Stimulated activated CD4-positive, alpha-beta T cell treated with anti-CD3 and anti-CD28 coated beads, Interleukin-4, amount 100 ng/mL, for 24 hours (primary cell): ENCODE data around the gene MEST.
"Not testable (repeated sequence)": the region's sequence is repeated elsewhere in the genome, so short reads cannot be mapped to it uniquely, and the experiment has no call there.

Experiments
- DNase-seq: peaks from one replicate; pipeline ENCODE4 v3.0.0-alpha.2; 2020

MEST gene

DNA sequence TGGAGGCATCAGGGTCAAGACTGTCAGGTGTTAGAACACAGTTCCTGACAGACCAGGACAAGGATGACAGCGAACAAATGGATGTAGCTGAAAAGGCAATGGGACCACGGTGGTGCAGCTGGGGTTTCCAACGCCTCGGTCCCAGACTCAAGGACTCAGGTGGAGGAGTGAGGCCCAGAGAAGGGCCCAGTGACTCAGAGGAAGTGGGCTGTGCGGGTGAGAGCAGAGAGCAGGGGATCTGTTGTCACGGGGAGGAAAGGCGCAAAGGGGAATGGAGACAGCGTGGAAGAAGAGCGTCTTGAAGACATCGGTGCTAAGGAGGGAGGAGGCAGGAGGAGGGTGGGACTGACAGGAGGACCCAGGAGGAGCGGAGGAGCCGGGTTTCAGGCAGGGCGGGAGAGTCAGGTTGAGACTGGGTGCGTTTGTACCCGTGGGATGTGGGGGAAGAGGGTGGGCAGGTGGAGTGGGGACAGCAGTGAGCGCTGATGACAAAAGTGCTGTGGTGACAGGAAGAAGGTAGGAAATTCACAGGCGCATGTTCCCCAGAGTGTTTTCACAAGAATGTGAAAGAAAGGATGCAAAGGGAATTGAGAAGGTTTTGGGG, 36.0 kb downstream of the MEST start:
- not testable (repeated sequence) for DNase-seq

DNA sequence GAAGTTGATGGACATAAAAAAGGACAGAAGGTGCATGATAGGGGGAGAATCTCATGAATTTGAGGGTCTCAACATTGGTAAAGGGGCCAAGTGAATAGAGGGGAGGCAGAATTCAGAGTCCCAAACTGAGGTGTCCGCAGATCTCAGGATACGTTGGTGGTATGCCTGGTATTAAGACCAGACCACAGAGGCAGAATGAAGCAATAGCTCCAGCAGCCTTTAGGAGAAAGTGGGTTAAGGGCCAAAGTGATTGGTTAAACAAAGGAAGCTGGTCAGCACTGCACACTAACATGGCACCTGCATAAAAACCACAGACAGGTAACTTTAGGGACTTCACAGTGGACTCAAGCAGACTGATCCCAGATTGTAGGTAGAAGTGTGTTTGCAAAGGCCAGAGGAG, 37.5 kb downstream of the MEST start:
- DNase-seq = no peak

DNA sequence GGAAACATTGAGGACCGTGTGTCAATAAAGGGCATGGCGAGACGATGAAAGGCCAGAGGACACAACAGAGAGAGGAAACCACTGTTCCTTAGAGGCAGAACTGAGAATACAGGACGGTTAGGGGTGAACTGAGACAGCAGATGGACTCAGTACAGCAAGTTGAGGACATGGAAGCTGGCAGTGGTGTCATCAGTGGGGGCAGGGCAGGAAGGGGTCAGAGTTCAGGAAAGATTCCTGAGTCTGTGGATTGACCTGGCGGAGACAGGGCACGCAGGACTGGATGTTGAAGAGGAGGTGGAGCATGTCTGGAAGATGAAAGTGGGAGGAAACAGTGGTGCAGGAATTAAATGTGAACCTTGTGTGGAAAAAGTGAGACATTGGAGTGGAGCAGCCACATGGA, 46.0 kb downstream of the MEST start:
- DNase-seq = not testable (repeated sequence)

DNA sequence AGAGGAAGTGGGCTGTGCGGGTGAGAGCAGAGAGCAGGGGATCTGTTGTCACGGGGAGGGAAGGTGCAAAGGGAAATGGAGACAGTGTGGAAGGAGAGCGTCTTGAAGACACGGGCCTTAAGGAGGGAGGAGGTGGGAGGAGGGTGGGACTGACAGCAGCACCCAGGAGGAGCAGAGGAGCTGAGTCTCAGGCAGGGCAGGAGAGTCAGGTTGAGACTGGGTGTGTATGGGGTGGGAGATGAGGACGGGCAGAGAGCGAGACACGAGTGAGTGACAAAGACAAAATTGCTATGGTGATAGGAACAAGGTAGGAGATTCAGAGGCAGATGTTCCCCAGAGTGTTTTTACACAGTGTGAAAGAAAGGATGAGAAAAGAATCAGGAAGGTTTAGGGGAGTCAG, 49.4 kb downstream of the MEST start:
- DNase-seq = not testable (repeated sequence)

DNA sequence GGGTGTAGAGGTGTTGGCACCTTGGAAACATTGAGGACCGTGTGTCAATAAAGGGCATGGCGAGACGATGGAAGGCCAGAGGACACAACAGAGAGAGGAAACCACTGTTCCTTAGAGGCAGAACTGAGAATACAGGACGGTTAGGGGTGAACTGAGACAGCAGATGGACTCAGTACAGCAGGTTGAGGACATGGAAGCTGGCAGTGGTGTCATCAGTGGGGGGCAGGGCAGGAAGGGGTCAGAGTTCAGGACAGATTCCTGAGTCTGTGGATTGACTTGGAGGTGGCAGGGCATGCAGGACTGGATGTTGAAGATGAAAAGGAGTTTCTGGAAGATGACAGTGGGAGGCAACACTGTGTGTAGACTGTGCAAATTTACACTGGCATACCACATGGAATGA, 50.4 kb downstream of the MEST start:
- not testable (repeated sequence) for DNase-seq

DNA sequence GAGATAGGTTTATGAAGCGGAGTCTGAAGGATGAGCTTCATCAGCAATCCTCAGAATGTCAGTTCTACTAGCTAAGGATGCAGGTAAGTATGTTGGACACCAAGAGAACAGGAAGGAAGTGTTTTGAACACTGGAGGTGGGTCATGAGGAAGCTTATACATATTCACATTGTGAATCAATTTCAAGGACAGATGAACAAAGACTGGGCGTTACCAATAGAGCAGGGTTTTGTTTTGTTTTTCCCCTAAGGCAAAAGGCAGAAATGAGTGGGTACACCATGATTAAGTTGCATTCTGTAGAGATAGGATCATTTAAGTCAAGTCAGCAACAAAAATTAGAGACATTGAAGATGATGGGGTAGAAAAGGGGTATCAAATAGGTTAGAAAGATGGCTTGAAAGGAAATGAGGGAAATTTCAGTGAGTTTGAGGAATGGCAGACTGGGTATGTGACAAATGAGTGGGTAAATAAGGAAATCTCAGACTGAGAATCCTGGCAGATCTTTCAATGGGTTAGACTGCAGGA, 51.7 kb downstream of the MEST start:
- no peak for DNase-seq

DNA sequence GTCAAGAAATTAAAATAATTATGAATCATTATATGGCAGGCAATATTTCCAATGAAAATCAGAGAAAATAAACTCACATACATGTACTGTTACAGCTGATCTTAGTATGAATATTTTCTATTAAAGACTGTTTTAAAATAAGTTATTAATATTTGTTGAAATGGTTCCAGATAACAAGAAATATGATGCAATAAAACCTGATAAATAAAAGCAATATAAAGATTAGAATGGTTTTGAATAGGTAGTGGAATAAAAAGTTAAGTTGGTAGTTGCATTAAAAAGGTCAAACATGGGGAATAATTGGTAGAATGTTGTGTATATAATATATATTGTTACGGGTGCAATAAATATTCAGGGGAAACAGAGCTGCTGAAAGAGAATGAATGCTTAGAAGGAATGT, 52.5 kb downstream of the MEST start:
- no peak for DNase-seq

DNA sequence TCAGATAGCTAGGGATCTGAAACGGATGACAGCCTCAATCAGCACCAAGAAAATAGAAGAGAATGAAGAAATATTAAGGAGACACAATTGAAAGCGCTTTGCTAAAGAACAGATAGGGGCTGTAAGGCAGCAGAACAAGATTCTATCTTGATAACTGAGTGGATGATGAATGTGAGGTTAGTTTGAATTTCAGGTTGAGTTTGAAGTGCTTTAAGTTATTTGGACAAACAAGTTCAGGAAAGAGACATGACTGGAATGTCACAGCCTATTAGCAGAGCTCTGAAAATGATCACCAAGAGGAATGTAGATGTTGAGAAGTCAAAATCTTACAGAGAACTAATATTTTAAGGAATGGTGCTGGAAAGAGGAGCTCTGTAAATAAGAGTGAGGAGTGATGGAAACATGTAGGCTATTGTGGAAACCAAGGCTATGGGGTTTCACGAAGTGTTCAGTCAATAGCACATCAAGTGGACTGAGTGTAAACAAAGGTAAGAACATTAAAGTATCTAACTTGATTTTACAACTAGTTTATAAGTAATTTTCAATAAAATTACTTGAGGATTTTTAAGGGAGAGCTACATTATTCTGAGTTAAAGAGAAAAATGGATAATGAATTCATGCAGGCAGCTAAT, 61.6 kb downstream of the MEST start:
- no peak for DNase-seq

DNA sequence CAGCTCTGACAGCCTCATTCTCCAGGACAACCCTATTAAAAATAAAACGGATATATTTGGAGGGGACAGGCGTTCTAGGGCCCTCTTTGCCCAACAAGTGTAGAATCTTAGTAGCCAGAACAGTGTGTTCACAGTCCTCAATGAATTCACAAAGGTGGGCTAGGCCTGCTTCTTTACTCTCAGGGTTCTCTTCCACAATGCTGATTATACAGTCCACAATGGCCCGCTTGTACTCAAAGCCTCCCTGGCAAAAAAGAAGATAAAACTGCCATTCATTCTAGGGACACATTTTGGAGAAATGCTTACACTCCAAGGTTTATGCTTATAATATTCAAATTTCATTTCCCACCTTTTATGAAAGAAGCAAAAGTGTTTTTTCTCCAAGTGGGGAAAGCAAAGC, 62.6 kb downstream of the MEST start:
- DNase-seq = no peak
